HEK293T (cell line): ENCODE measurements around the gene AGPAT1.

ENCODE experiments used
- BHLHE40 ChIP-seq: fragments of 450-650 bp; IDR thresholded peaks from 2 replicates; pipeline ENCODE4 v1.6.1; 2016; ENCODE audit warnings: mild to moderate bottlenecking, moderate library complexity, borderline replicate concordance
- CTBP1 ChIP-seq: fragments of 450-650 bp; IDR thresholded peaks from 2 replicates; pipeline ENCODE4 v1.6.1; 2016; ENCODE audit warnings: borderline replicate concordance
- LEF1 ChIP-seq: fragments of 450-650 bp; IDR thresholded peaks from 2 replicates; pipeline ENCODE4 v1.6.1; 2017; ENCODE audit warnings: mild to moderate bottlenecking, borderline replicate concordance
- NFRKB ChIP-seq: fragments of 450-650 bp; IDR thresholded peaks from 2 replicates; pipeline ENCODE4 v1.6.1; 2016; ENCODE audit warnings: mild to moderate bottlenecking, moderate library complexity
- SP1 ChIP-seq: fragments of 450-650 bp; IDR thresholded peaks from 2 replicates; pipeline ENCODE4 v1.6.1; 2017
- SUZ12 ChIP-seq: fragments of 450-650 bp; IDR thresholded peaks from 2 replicates; pipeline ENCODE4 v1.6.1; 2016; ENCODE audit warnings: mild to moderate bottlenecking
- TF ChIP-seq, protein P1 (sequence below): fragments of 450-650 bp; IDR thresholded peaks from 2 replicates; pipeline ENCODE4 v1.6.1; 2016

DNA sequence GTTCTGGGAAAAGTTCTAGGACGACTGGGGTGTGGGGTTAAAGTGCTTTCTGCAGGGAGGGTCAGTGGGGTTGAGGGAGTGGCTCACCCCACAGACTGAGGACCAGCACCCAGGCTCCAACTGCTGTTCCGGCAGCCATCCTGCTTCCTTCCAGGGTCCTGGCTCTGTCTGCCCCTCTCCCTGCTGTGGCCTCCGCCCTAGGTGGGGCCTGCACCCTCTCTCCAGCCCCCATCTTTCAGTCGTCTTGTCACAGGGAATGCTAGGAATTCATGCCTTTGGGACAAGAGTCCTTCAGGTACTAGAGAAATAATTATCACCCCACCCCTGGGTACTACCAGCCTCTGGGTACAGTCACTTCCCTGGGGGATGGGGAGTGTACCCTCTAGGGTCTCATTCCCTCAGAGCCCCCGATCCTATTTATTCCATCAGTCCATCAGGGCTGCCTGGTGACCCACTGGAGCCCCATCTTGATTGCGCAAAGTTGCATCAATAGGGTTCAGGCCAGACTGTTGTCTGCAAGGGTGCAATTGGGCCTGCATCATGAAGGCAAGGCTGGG lies 8.3 kb upstream of the AGPAT1 start, which contains the start of gene AGER:
- TF ChIP-seq BHLHE40 (no peak), LEF1 (no peak), SP1 (no peak), NFRKB (no peak), CTBP1 (no peak), SUZ12 (no peak)
- TF ChIP-seq, protein P1, sequence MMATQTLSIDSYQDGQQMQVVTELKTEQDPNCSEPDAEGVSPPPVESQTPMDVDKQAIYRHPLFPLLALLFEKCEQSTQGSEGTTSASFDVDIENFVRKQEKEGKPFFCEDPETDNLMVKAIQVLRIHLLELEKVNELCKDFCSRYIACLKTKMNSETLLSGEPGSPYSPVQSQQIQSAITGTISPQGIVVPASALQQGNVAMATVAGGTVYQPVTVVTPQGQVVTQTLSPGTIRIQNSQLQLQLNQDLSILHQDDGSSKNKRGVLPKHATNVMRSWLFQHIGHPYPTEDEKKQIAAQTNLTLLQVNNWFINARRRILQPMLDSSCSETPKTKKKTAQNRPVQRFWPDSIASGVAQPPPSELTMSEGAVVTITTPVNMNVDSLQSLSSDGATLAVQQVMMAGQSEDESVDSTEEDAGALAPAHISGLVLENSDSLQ = no peak
